SU-DHL-6 (cell line): ENCODE data around the gene AKAP11.
A peak's percentile ranks its signal among the peaks of the same experiment; 100 is the strongest.
"Not testable (repeated sequence)": the region's sequence is repeated elsewhere in the genome, so short reads cannot be mapped to it uniquely, and the experiment has no call there.

Experiments used
- H2AFZ ChIP-seq: fragments of 200-600 bp; sonication (generic); 2 replicates; pipeline ENCODE4 v1.6.1; 2014; ENCODE audit warnings: low read depth, mild to moderate bottlenecking, moderate library complexity, mixed read lengths, antibody characterized with exemption, low read length; ENCODE audit not compliant: severe bottlenecking
- H3F3A ChIP-seq: fragments of 200-600 bp; shearing (Covaris generic); 2 replicates; pipeline ENCODE4 v1.6.0; 2016; ENCODE audit warnings: antibody characterized with exemption, mild to moderate bottlenecking; ENCODE audit not compliant: insufficient read depth
- H3K27ac ChIP-seq: fragments of 200-600 bp; sonication (generic); 2 replicates; pipeline ENCODE4 v1.5.1; 2016; ENCODE audit warnings: low read depth, mild to moderate bottlenecking, low read length, moderate library complexity, mixed read lengths
- H3K27me3 ChIP-seq: fragments of 200-600 bp; sonication (generic), shearing (Covaris generic); 2 replicates; pipeline ENCODE4 v1.6.0; 2014; ENCODE audit warnings: mild to moderate bottlenecking, low read length
- H3K36me3 ChIP-seq: fragments of 200-600 bp; sonication (generic); 2 replicates; pipeline ENCODE4 v1.6.1; 2014; ENCODE audit warnings: mild to moderate bottlenecking, low read length, mixed read lengths
- H3K4me2 ChIP-seq: fragments of 300-600, 200-600 bp; shearing (Covaris generic), sonication (generic); 2 replicates; pipeline ENCODE4 v1.6.0; 2014; ENCODE audit warnings: low read length, low read depth, mild to moderate bottlenecking; ENCODE audit not compliant: poor library complexity, severe bottlenecking
- H3K4me3 ChIP-seq: fragments of 200-600 bp; sonication (generic); 2 replicates; pipeline ENCODE4 v1.5.1; 2014; ENCODE audit warnings: antibody characterized with exemption, low read length, mild to moderate bottlenecking, mixed read lengths; ENCODE audit not compliant: insufficient read depth, poor library complexity, severe bottlenecking
- H3K79me2 ChIP-seq: fragments of 200-600 bp; sonication (generic); 2 replicates; pipeline ENCODE4 v1.6.1; 2014; ENCODE audit warnings: mild to moderate bottlenecking, low read length, moderate library complexity; ENCODE audit not compliant: insufficient read depth
- H3K9ac ChIP-seq: fragments of 200-600 bp; sonication (generic); 2 replicates; pipeline ENCODE4 v1.7.0; 2014; ENCODE audit warnings: mild to moderate bottlenecking, low read length
- H3K9me2 ChIP-seq: fragments of 200-600 bp; sonication (generic); replicated peaks from 2 replicates; pipeline ENCODE4 v1.6.1; 2014; ENCODE audit warnings: low read length; ENCODE audit not compliant: insufficient read depth
- H3K9me3 ChIP-seq: fragments of 200-600 bp; sonication (generic); 2 replicates; pipeline ENCODE4 v1.6.1; 2014; ENCODE audit warnings: low read length, mixed read lengths; ENCODE audit not compliant: insufficient read depth
- H4K20me1 ChIP-seq: fragments of 200-600 bp; sonication (generic); 2 replicates; pipeline ENCODE4 v1.6.1; 2014; ENCODE audit warnings: low read depth, mild to moderate bottlenecking, antibody characterized with exemption, low read length, moderate library complexity, mixed read lengths
- CTCF ChIP-seq: fragments of 200-600 bp; sonication (generic); IDR thresholded peaks from one replicate; pipeline ENCODE4 v1.5.1; 2017; ENCODE audit warnings: antibody characterized with exemption, mild to moderate bottlenecking, low read length, moderate library complexity; ENCODE audit not compliant: insufficient read depth, poor library complexity, severe bottlenecking
- EZH2phosphoT487 ChIP-seq: fragments of 200-600 bp; sonication (generic), shearing (Covaris generic); conservative IDR thresholded peaks from 2 replicates; pipeline ENCODE4 v1.6.1; 2018; ENCODE audit warnings: mild to moderate bottlenecking, antibody characterized with exemption, low read length, moderate library complexity, mixed read lengths

AKAP11 gene

GRCh38 chr13:42272115-42272803, at the start of gene AKAP11:
AKAP11 (plus strand) TSS chr13:42272152; CDS start chr13:42286349, 14,197 bp downstream.
- peak within 1 kb of the TSS; percentile 83 for H3K27ac ChIP-seq
- peak within 1 kb of the TSS; percentile 75 for H3K4me3 ChIP-seq
- no peaks in the 10 kb centered on the region for H4K20me1 ChIP-seq
- H2AFZ ChIP-seq: peak within 1 kb of the TSS; percentile 87
- H3K79me2 ChIP-seq: peaks cover 52% of the 10 kb centered on the region
- peaks cover 6% of the 10 kb centered on the region; the same call in 1 of the 2 replicates for H3F3A ChIP-seq
- H3K4me2 ChIP-seq: peak within 1 kb of the TSS; percentile 91
- H3K36me3 ChIP-seq: no peaks in the 10 kb centered on the region; the same call in 1 of the 2 replicates
- H3K9me3 ChIP-seq: no peaks in the 10 kb centered on the region
- no peak for TF ChIP-seq CTCF
- no peak for TF ChIP-seq EZH2phosphoT487
- H3K9me2 ChIP-seq: no peaks in the 10 kb centered on the region
- peak within 1 kb of the TSS; percentile 92 for H3K9ac ChIP-seq
- no peaks in the 10 kb centered on the region for H3K27me3 ChIP-seq

- Histone ChIP-seq H4K20me1 (no peaks in the 10 kb centered on the region), H3K36me3 (no peaks in the 10 kb centered on the region; the same call in 1 of the 2 replicates), H3K79me2 (no peaks in the 10 kb centered on the region), H3K27me3 (no peaks in the 10 kb centered on the region), H3K9ac (no peak overlapping the region), H3K4me2 (no peak overlapping the region), H2AFZ (no peak overlapping the region), H3K9me2 (no peaks in the 10 kb centered on the region), H3F3A (no peaks in the 10 kb centered on the region; the same call in 1 of the 2 replicates), H3K27ac (no peak overlapping the region), H3K9me3 (no peaks in the 10 kb centered on the region), H3K4me3 (no peak overlapping the region)
- TF ChIP-seq CTCF: no peak
- TF ChIP-seq EZH2phosphoT487: no peak
Measured at GRCh38 chr13:42223681-42224080, 48.3 kb upstream of the AKAP11 start.

- TF ChIP-seq EZH2phosphoT487 (no peak), CTCF (no peak)
- Histone ChIP-seq H3K9ac (no peak overlapping the region), H3K27ac (no peak overlapping the region), H3F3A (no peaks in the 10 kb centered on the region; the same call in 1 of the 2 replicates), H2AFZ (no peak overlapping the region), H3K36me3 (no peaks in the 10 kb centered on the region; the same call in 1 of the 2 replicates), H3K9me2 (no peaks in the 10 kb centered on the region), H3K9me3 (no peaks in the 10 kb centered on the region), H3K4me2 (no peak overlapping the region), H4K20me1 (no peaks in the 10 kb centered on the region), H3K79me2 (no peaks in the 10 kb centered on the region), H3K27me3 (no peaks in the 10 kb centered on the region), H3K4me3 (no peak overlapping the region)
Measured at GRCh38 chr13:42225051-42225450, 46.9 kb upstream of the AKAP11 start.

- H3F3A ChIP-seq, H3K4me3 ChIP-seq, H3K9me3 ChIP-seq, H3K27ac ChIP-seq, H3K79me2 ChIP-seq, H3K4me2 ChIP-seq, H4K20me1 ChIP-seq, H3K27me3 ChIP-seq, H2AFZ ChIP-seq, H3K9ac ChIP-seq, H3K9me2 ChIP-seq, H3K36me3 ChIP-seq: not testable (repeated sequence)
Measured at GRCh38 chr13:42226759-42227158, 45.2 kb upstream of the AKAP11 start.
